K562 (cell line): ENCODE measurements around the gene CYP24A1. TPM values are rescaled to one million over a fixed set of nuclear protein-coding genes. Genes with fewer than 3 reads are reported as not detected.

ENCODE experiments used
- ATAC-seq: fragments of 200-7000 bp; cut with Tn5 transposase; 3 replicates; pipeline ENCODE4 v1.9.1; 2020; ENCODE audit warnings: moderate library complexity
- BruUV-seq: library from RNA; stranded (reverse); fragments of 400-500 nt; replicated peaks from 2 replicates; lab custom pipeline; 2021; lab: Mats Ljungman, UMichigan
- CTCF ChIA-PET: fragments of 300-600 bp; formaldehyde crosslinking; extraction: SDS; loops from one replicate; lab custom pipeline; 2021; ENCODE audit warnings: low intra/inter-chr PET ratio; lab: Yijun Ruan, JAX
- POLR2A ChIA-PET: fragments of 300-600, 350-650 bp; sonication (Branson Sonifier 250); formaldehyde crosslinking; extraction: SDS; loops from one replicate; lab custom pipeline; 2021; ENCODE audit warnings: antibody characterized with exemption, inconsistent platforms; lab: Yijun Ruan, JAX
- DNase-seq, 4 experiments: peaks; one replicate each; pipeline versions ENCODE4 v3.0.0 to v3.0.0-alpha.2; 2011 to 2018; ENCODE audit warnings: low spot score in 3 of 4, mixed read lengths in 3 of 4; ENCODE audit errors: extremely low read depth in 1 of 4
- FAIRE-seq: peaks from 2 replicates; lab custom pipeline; 2011; peaks lifted over from hg19 to GRCh38; lab: Jason Lieb, UNC
- H2AFZ ChIP-seq: 2 replicates; pipeline ENCODE4 v1.6.0; 2011; ENCODE audit warnings: low read depth, low read length, control low read depth, inconsistent platforms
- H3K27ac ChIP-seq: fragments of 200-600 bp; 3 replicates; pipeline ENCODE4 v1.8.0; 2011; ENCODE audit warnings: low read depth, mild to moderate bottlenecking, control low read depth, inconsistent platforms, low read length, moderate library complexity, mixed read lengths; ENCODE audit errors: extremely low read depth
- H3K27me3 ChIP-seq, 2 experiments: fragments of 300-600 bp in 1 of 2; 2 replicates in 1 of 2; 3 replicates in 1 of 2; pipeline versions ENCODE4 v1.6.0 to v1.8.0; 2011; ENCODE audit warnings: inconsistent platforms in 2 of 2, low read length in 2 of 2, mild to moderate bottlenecking in 1 of 2, mixed read lengths in 1 of 2, moderate library complexity in 1 of 2; ENCODE audit not compliant: control insufficient read depth in 2 of 2, insufficient read depth in 2 of 2
- H3K36me3 ChIP-seq: fragments of 300-600 bp; 3 replicates; pipeline ENCODE4 v1.8.0; 2011; ENCODE audit warnings: mild to moderate bottlenecking, low read length, inconsistent platforms; ENCODE audit not compliant: control insufficient read depth, insufficient read depth
- H3K4me1 ChIP-seq, 2 experiments: fragments of 200-600 bp in 1 of 2; replicated peaks in 1 of 2; 2 replicates in 1 of 2; 3 replicates in 1 of 2; pipeline versions ENCODE4 v1.5.1 to v1.8.0; 2011; ENCODE audit warnings: inconsistent platforms in 2 of 2, low read length in 2 of 2, mild to moderate bottlenecking in 1 of 2, mixed read lengths in 1 of 2, moderate library complexity in 1 of 2; ENCODE audit not compliant: control insufficient read depth in 2 of 2, insufficient read depth in 2 of 2
- H3K4me2 ChIP-seq: 2 replicates; pipeline ENCODE4 v1.6.1; 2011; ENCODE audit warnings: low read length, control low read depth, inconsistent platforms, mixed read lengths; ENCODE audit not compliant: insufficient read depth
- H3K4me3 ChIP-seq: fragments of 200-600 bp; sonication (generic), shearing (Covaris generic); 2 replicates; pipeline ENCODE4 v1.5.1; 2016; ENCODE audit warnings: control low read depth, inconsistent platforms
- H3K79me2 ChIP-seq: fragments of 200-600 bp; 3 replicates; pipeline ENCODE4 v1.8.0; 2011; ENCODE audit warnings: low read length, inconsistent platforms; ENCODE audit not compliant: control insufficient read depth, insufficient read depth
- H3K9ac ChIP-seq, 2 experiments: 2 replicates each; pipeline versions ENCODE4 v1.6.0 to v1.6.1; 2011; ENCODE audit warnings: low read depth in 2 of 2, low read length in 2 of 2, control low read depth in 1 of 2, inconsistent platforms in 1 of 2, mild to moderate bottlenecking in 1 of 2, mixed read lengths in 1 of 2; ENCODE audit not compliant: insufficient read depth in 1 of 2
- H3K9me1 ChIP-seq: one replicate; pipeline ENCODE4 v1.6.0; 2011; ENCODE audit warnings: inconsistent platforms, mild to moderate bottlenecking, low read length, moderate library complexity; ENCODE audit not compliant: control insufficient read depth, insufficient read depth
- H3K9me3 ChIP-seq: replicated peaks from 2 replicates; pipeline ENCODE4 v1.5.1; 2011; ENCODE audit warnings: low read depth, low read length, inconsistent platforms; ENCODE audit not compliant: control insufficient read depth, insufficient read depth
- H4K20me1 ChIP-seq: replicated peaks from 2 replicates; pipeline ENCODE4 v1.6.1; 2011; ENCODE audit warnings: low read length, inconsistent platforms, mixed read lengths; ENCODE audit not compliant: control insufficient read depth, insufficient read depth
- NR3C1 ChIP-seq: sonication (generic); formaldehyde crosslinking; IDR thresholded peaks from 2 replicates; pipeline ENCODE4 v1.8.1; 2022; ENCODE audit warnings: missing genetic modification reagents
- SETDB1 ChIP-seq: IDR thresholded peaks from one replicate; pipeline ENCODE4 v1.6.1; 2012; ENCODE audit warnings: low read length, control low read depth, inconsistent platforms
- ZBTB11 ChIP-seq, 3 experiments: fragments of 200-800 bp in 1 of 3; fragments of 250-450 bp in 1 of 3; fragments of 450-650 bp in 1 of 3; sonication (Bioruptor Pico) in 1 of 3; sonication (Bioruptor generic) in 1 of 3; formaldehyde crosslinking in 1 of 3; IDR thresholded peaks; 2 replicates each; pipeline versions ENCODE4 v1.6.1 to v1.8.0; 2016 to 2022; ENCODE audit warnings: mild to moderate bottlenecking in 2 of 3, missing genetic modification characterization in 2 of 3, missing compliant biosample characterization in 1 of 3, moderate library complexity in 1 of 3
- WGBS: fragments of 100-300 bp; shearing (Covaris generic); methylation state at CpG from one replicate; pipeline ENCODE4 v1.1.6; 2016; ENCODE audit warnings: low coverage, mixed read lengths; ENCODE audit not compliant: insufficient coverage; ENCODE audit errors: missing lambda C conversion rate; 5-methylcytosine and 5-hydroxymethylcytosine counted together
- in situ Hi-C: fragments of 300-500 bp; cut with MboI; formaldehyde crosslinking; loops from 4 replicates; pipeline ENCODE4 v1.15.0; 2018; ENCODE audit warnings: inconsistent platforms, mixed read lengths
- intact Hi-C: fragments of 100-400 bp; cut with micrococcal nuclease; formaldehyde crosslinking; loops from 2 replicates; pipeline ENCODE4 v1.14.2; 2022
- polyA plus RNA-seq, 8 experiments: library from polyadenylated mRNA; depleted of rRNA in 4 of 8; stranded (reverse) in 5 of 8; unstranded in 3 of 8; fragments of >200 nt; fragmentation: Nextera tagmentation in 2 of 8; fragmentation: Illumina TruSeq in 1 of 8; extraction: Ambion mirVana in 2 of 8; extraction: Trizol in 1 of 8; gene quantifications; 2 replicates each; pipeline versions ENCODE4 v1.2.1 to v1.2.3, GENCODE V29; 2011 to 2014; ENCODE audit warnings: inconsistent platforms in 1 of 8, missing spikeins in 1 of 8
- total RNA-seq, 7 experiments: library from RNA; depleted of rRNA in 6 of 7; stranded (reverse); fragments of >200 nt in 6 of 7; fragmentation: Illumina TruSeq in 2 of 7; extraction: Trizol in 2 of 7; gene quantifications; 2 replicates each; pipeline versions ENCODE4 v1.2.1 to v1.2.3, GENCODE V29; 2011 to 2021; ENCODE audit warnings: low replicate concordance in 1 of 7

CYP24A1 gene
- total and polyA plus RNA-seq, 9 of the 15 experiments (the other 6 are each of a cell fraction or from before 2014, with no cell fraction given) = 0.04 TPM; not detected in 8

- H4K20me1 ChIP-seq = no peaks in the 10 kb centered on the region
- no peaks in the 10 kb centered on the region for H3K9me1 ChIP-seq
- H3K4me2 ChIP-seq = no peak overlapping the region
- no peak overlapping the region for H2AFZ ChIP-seq
- BruUV-seq = no TSS peak
- ChIA-PET POLR2A (interaction anchor here (0.6 to 1.5 kb wide), 2 partner anchors 10 to 18 kb away, joined by 3 to 6 read pairs; no protein-coding TSS in a partner anchor), CTCF (no interaction called here)
- H3K36me3 ChIP-seq = peaks cover 46% of the 10 kb centered on the region
- H3K4me1 ChIP-seq = peaks cover 3 to 11% of the 10 kb centered on the region in 2 experiments; a peak in 3 of 5 replicates
- DNase-seq (no peak), ATAC-seq (no peak), FAIRE-seq (no peak)
- in situ Hi-C loops = loop anchor here (10.0 to 25.0 kb wide), 2 partner anchors 432 to 651 kb away; no protein-coding TSS in a partner anchor
- H3K9ac ChIP-seq = no peak overlapping the region
- intact Hi-C loops = no loop called here
- H3K4me3 ChIP-seq = no peak overlapping the region
- no peaks in the 10 kb centered on the region for H3K9me3 ChIP-seq
- no peak overlapping the region for H3K27ac ChIP-seq
- no peaks in the 10 kb centered on the region for H3K27me3 ChIP-seq
- 81% methylated on average over 3 of the region's 3 CpGs for WGBS
- TF ChIP-seq NR3C1 (CRISPR knock-in tag) (no peak), SETDB1 (no peak), ZBTB11 (CRISPR knock-in tag; IDR thresholded peaks at IDR 0.05) (peak in 1 of 3 experiments; percentile 64; a peak in 1 of 6 replicates)
- H3K79me2 ChIP-seq = peaks cover 45% of the 10 kb centered on the region
Measured at GRCh38 chr20:54212871-54213270, 39.1 kb upstream of the CYP24A1 start.
